GM20000 (cell line): ENCODE data around the gene TMEM214.

ENCODE experiments used
- DNase-seq: peaks from one replicate; pipeline ENCODE4 v3.0.0; 2012; ENCODE audit warnings: low spot score
- CTCF ChIP-seq: IDR thresholded peaks from 2 replicates; pipeline ENCODE4 v1.5.1; 2012; ENCODE audit warnings: mild to moderate bottlenecking, control low read depth; ENCODE audit errors: extremely low read depth, missing control alignments

The TMEM214 gene

GRCh38 chr2:26991717-26992116 lies 41.0 kb upstream of the TMEM214 start:
- DNase-seq, result no peak

GRCh38 chr2:26993768-26994167 lies 39.0 kb upstream of the TMEM214 start:
- no peak for DNase-seq

More at GRCh38 chr2:26991717-26992116, 41.0 kb upstream of the TMEM214 start:
- no peak for TF ChIP-seq CTCF

GRCh38 chr2:26994983-26995382 lies 37.8 kb upstream of the TMEM214 start:
- no peak for DNase-seq
- TF ChIP-seq CTCF, result no peak

More at GRCh38 chr2:26993768-26994167, 39.0 kb upstream of the TMEM214 start:
- no peak for TF ChIP-seq CTCF

GRCh38 chr2:26997394-26997793 lies 35.4 kb upstream of the TMEM214 start:
- no peak for DNase-seq
- no peak for TF ChIP-seq CTCF

- no peak for TF ChIP-seq CTCF
- DNase-seq, result no peak
These were observed 34.4 kb upstream of the TMEM214 start for GRCh38 chr2:26998323-26998722.

- TF ChIP-seq CTCF, result no peak
- DNase-seq, result no peak
These were observed 32.5 kb upstream of the TMEM214 start for GRCh38 chr2:27000228-27000627.

- DNase-seq, result no peak
- no peak for TF ChIP-seq CTCF
These were observed 31.8 kb upstream of the TMEM214 start for GRCh38 chr2:27000995-27001394.
